ENCODE results near the gene ARPC1A. TPM values are rescaled to one million over a fixed set of nuclear protein-coding genes. Genes with fewer than 3 reads are reported as not detected.
A peak's percentile ranks its signal among the peaks of the same experiment; 100 is the strongest.

The ARPC1A gene
- total and polyA plus RNA-seq, 10 donors = 64.5 to 124 (median 89.3) TPM

- Histone ChIP-seq H3K4me1 (peaks cover 0 to 8% (median 0%) of the 10 kb centered on the region in 6 donors), H3K4me3 (no peak overlapping the region), H3K27ac (no peak overlapping the region), H3K27me3 (replicated peaks in 1 of 7) (no peaks in the 10 kb centered on the region), H3K9me3 (no peaks in the 10 kb centered on the region), H3K36me3 (peaks cover 3 to 77% (median 55%) of the 10 kb centered on the region in 6 donors)
- no peak for DNase-seq
- WGBS, 5 donors = 89 to 93% (median 90%) methylated on average over 11 of the region's 11 CpGs
- TF ChIP-seq CTCF (IDR thresholded peaks at IDR 0.05 in 8 of 11, conservative IDR thresholded peaks at IDR 0.05 in 3 of 11) (no peak), POLR2AphosphoS5 (IDR thresholded peaks at IDR 0.05) (peak in 1 of 3 donors; percentile 52), POLR2A (IDR thresholded peaks at IDR 0.05) (no peak)
- intact Hi-C loops (cut with DNase I; ENCODE audit: low total_unique reads) = no loop called here
These were observed 40.9 kb downstream of the ARPC1A start for GRCh38 chr7:99366646-99367045.

GRCh38 chr7:99368750-99369389, 43.2 kb downstream of the ARPC1A start:
- Histone ChIP-seq H3K36me3 (peaks cover 3 to 55% (median 35%) of the 10 kb centered on the region in 6 donors), H3K4me1 (peaks cover 2 to 27% (median 11%) of the 10 kb centered on the region in 6 donors), H3K27ac (no peak overlapping the region), H3K9me3 (no peaks in the 10 kb centered on the region), H3K27me3 (replicated peaks in 1 of 7) (no peaks in the 10 kb centered on the region), H3K4me3 (no peak overlapping the region)
- intact Hi-C loops (cut with DNase I; ENCODE audit: low total_unique reads) = no loop called here
- TF ChIP-seq POLR2AphosphoS5 (IDR thresholded peaks at IDR 0.05) (no peak), CTCF (IDR thresholded peaks at IDR 0.05 in 8 of 11, conservative IDR thresholded peaks at IDR 0.05 in 3 of 11) (no peak), POLR2A (IDR thresholded peaks at IDR 0.05) (no peak)
- 92 to 95% (median 94%) methylated on average over 13 of the region's 13 CpGs for WGBS, 5 donors
- no peak for DNase-seq

GRCh38 chr7:99369767-99370391, 44.2 kb downstream of the ARPC1A start:
- no peaks in the 10 kb centered on the region for H3K9me3 ChIP-seq
- H3K27ac ChIP-seq = no peak overlapping the region
- peaks cover 3 to 45% (median 25%) of the 10 kb centered on the region in 6 donors for H3K36me3 ChIP-seq
- intact Hi-C loops (cut with DNase I; ENCODE audit: low total_unique reads) = loop anchor here (5.0 kb wide), 1 partner anchor 37 kb away; the partner anchor contains the start of genes BUD31 and PDAP1
- peaks cover 4 to 32% (median 13%) of the 10 kb centered on the region in 6 donors for H3K4me1 ChIP-seq
- H3K27me3 ChIP-seq (replicated peaks in 1 of 7) = no peaks in the 10 kb centered on the region
- H3K4me3 ChIP-seq = no peak overlapping the region
- DNase-seq = no peak
- no peak for TF ChIP-seq POLR2A (IDR thresholded peaks at IDR 0.05)
- no peak for TF ChIP-seq POLR2AphosphoS5 (IDR thresholded peaks at IDR 0.05)
- TF ChIP-seq CTCF (IDR thresholded peaks at IDR 0.05 in 8 of 11, conservative IDR thresholded peaks at IDR 0.05 in 3 of 11) = no peak
- 66 to 80% (median 73%) methylated on average over 8 to 9 of the region's 9 CpGs for WGBS, 5 donors

GRCh38 chr7:99371376-99371920, 45.8 kb downstream of the ARPC1A start:
- TF ChIP-seq POLR2A (IDR thresholded peaks at IDR 0.05) (no peak), CTCF (IDR thresholded peaks at IDR 0.05 in 8 of 11, conservative IDR thresholded peaks at IDR 0.05 in 3 of 11) (no peak), POLR2AphosphoS5 (IDR thresholded peaks at IDR 0.05) (no peak)
- Histone ChIP-seq H3K4me3 (no peak overlapping the region), H3K4me1 (peaks cover 11 to 36% (median 25%) of the 10 kb centered on the region in 6 donors), H3K9me3 (no peaks in the 10 kb centered on the region), H3K27me3 (replicated peaks in 1 of 7) (no peaks in the 10 kb centered on the region), H3K27ac (no peak overlapping the region), H3K36me3 (peaks cover under 1 to 34% (median 12%) of the 10 kb centered on the region in 6 donors)
- peak; percentile 63 for DNase-seq
- WGBS, 5 donors = 90 to 95% (median 92%) methylated on average over 11 of the region's 11 CpGs
- intact Hi-C loops (cut with DNase I; ENCODE audit: low total_unique reads) = loop anchor here (5.0 kb wide), 1 partner anchor 36 kb away; the partner anchor contains the start of genes BUD31 and PDAP1

Data from spleen (tissue), 11 donors.